HepG2 (cell line): Measurements from ENCODE around the gene KRTAP5-2.

Experiments used
- CHD4 ChIP-seq: fragments of 200-600 bp; sonication (generic); IDR thresholded peaks from 2 replicates; pipeline ENCODE4 v1.7.0; 2017; ENCODE audit warnings: mild to moderate bottlenecking, low read length, borderline replicate concordance
- NFKBIZ ChIP-seq: IDR thresholded peaks from 2 replicates; pipeline ENCODE4 v1.6.1; 2018; ENCODE audit warnings: missing genetic modification reagents, missing compliant biosample characterization
- POLR2AphosphoS2 ChIP-seq: IDR thresholded peaks from 2 replicates; pipeline ENCODE4 v1.6.1; 2011; ENCODE audit warnings: low read depth, low read length, improper control_type of control experiment
- SIN3A ChIP-seq: IDR thresholded peaks from 2 replicates; pipeline ENCODE4 v1.6.1; 2011; ENCODE audit warnings: low read depth, mild to moderate bottlenecking, control low read depth, low read length, borderline replicate concordance
- ZNF335 ChIP-seq: sonication (generic); formaldehyde crosslinking; IDR thresholded peaks from 2 replicates; pipeline ENCODE4 v1.4.0; 2020; ENCODE audit warnings: missing genetic modification reagents
- TF ChIP-seq, protein P1 (sequence below): sonication (generic); formaldehyde crosslinking; IDR thresholded peaks from 2 replicates; pipeline ENCODE4 v1.5.0; 2020; ENCODE audit warnings: mild to moderate bottlenecking, missing genetic modification reagents, moderate library complexity
- TF ChIP-seq, protein P2 (sequence below): sonication (generic); formaldehyde crosslinking; IDR thresholded peaks from 2 replicates; pipeline ENCODE4 v1.5.1; 2020; ENCODE audit warnings: missing genetic modification reagents, mild to moderate bottlenecking, borderline replicate concordance

DNA sequence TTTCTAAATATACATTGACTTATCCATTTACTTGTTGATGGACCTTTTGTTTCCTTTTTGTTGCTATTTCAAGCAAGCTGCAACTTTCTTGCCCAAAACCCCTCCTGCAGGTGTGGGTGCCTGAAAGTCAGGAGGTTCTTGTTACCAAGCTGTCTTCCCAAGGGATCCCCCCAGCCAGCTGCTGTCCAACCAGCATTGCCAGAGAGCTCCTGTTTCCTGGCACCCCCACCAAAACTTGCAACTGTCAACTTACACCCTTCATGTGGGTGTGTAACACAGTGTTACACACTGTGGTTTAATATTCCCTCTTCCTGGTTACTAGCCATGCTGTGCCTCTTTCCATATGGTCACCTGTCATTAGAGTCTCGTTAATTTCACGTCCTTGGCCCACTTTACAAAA, 11.4 kb downstream of the KRTAP5-2 start:
- TF ChIP-seq, protein P1, sequence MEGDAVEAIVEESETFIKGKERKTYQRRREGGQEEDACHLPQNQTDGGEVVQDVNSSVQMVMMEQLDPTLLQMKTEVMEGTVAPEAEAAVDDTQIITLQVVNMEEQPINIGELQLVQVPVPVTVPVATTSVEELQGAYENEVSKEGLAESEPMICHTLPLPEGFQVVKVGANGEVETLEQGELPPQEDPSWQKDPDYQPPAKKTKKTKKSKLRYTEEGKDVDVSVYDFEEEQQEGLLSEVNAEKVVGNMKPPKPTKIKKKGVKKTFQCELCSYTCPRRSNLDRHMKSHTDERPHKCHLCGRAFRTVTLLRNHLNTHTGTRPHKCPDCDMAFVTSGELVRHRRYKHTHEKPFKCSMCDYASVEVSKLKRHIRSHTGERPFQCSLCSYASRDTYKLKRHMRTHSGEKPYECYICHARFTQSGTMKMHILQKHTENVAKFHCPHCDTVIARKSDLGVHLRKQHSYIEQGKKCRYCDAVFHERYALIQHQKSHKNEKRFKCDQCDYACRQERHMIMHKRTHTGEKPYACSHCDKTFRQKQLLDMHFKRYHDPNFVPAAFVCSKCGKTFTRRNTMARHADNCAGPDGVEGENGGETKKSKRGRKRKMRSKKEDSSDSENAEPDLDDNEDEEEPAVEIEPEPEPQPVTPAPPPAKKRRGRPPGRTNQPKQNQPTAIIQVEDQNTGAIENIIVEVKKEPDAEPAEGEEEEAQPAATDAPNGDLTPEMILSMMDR (CRISPR knock-in tag) = no peak
- no peak for TF ChIP-seq SIN3A
- TF ChIP-seq NFKBIZ (CRISPR knock-in tag) = no peak
- no peak for TF ChIP-seq ZNF335
- TF ChIP-seq CHD4 = no peak
- TF ChIP-seq, protein P2, sequence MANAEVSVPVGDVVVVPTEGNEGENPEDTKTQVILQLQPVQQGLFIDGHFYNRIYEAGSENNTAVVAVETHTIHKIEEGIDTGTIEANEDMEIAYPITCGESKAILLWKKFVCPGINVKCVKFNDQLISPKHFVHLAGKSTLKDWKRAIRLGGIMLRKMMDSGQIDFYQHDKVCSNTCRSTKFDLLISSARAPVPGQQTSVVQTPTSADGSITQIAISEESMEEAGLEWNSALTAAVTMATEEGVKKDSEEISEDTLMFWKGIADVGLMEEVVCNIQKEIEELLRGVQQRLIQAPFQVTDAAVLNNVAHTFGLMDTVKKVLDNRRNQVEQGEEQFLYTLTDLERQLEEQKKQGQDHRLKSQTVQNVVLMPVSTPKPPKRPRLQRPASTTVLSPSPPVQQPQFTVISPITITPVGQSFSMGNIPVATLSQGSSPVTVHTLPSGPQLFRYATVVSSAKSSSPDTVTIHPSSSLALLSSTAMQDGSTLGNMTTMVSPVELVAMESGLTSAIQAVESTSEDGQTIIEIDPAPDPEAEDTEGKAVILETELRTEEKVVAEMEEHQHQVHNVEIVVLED = no peak
- no peak for TF ChIP-seq POLR2AphosphoS2
